GM12878 (cell line): ENCODE data around the gene EFTUD2. TPM values are rescaled to one million over a fixed set of nuclear protein-coding genes. Genes with fewer than 3 reads are reported as not detected.

Experiments used
- ATAC-seq: fragments of 200-7000 bp; cut with Tn5 transposase; 3 replicates; pipeline ENCODE4 v1.9.1; 2020; ENCODE audit warnings: mild to moderate bottlenecking, moderate library complexity
- BruUV-seq: library from RNA; stranded (reverse); fragments of 400-500 nt; replicated peaks from 2 replicates; lab custom pipeline; 2021; lab: Mats Ljungman, UMichigan
- CTCF ChIA-PET: fragments of 300-600 bp; sonication (Branson Sonifier 250); formaldehyde crosslinking; extraction: SDS; loops from one replicate; lab custom pipeline; 2021; ENCODE audit warnings: inconsistent platforms; lab: Yijun Ruan, JAX
- POLR2A ChIA-PET: fragments of 350-600 bp; formaldehyde crosslinking; extraction: SDS; loops from one replicate; lab custom pipeline; 2021; ENCODE audit warnings: inconsistent platforms; lab: Charles Lee
- RAD21 ChIA-PET: fragments of 300-600 bp; sonication (Branson Sonifier 250); formaldehyde crosslinking; loops from one replicate; lab custom pipeline; 2023; ENCODE audit warnings: antibody characterized with exemption; ENCODE audit not compliant: unreplicated experiment; lab: Charles Lee
- SMC1A ChIA-PET: fragments of 300-600 bp; sonication (Branson Sonifier 250); formaldehyde crosslinking; loops from one replicate; lab custom pipeline; 2023; ENCODE audit not compliant: unreplicated experiment, uncharacterized antibody; lab: Charles Lee
- DNase-seq: peaks from one replicate; pipeline ENCODE4 v3.0.0-alpha.2; 2011; ENCODE audit warnings: low read depth, low spot score
- FAIRE-seq: peaks from 3 replicates; lab custom pipeline; 2011; peaks lifted over from hg19 to GRCh38; lab: Jason Lieb, UNC
- H2AFZ ChIP-seq: 2 replicates; pipeline ENCODE4 v1.6.0; 2011; ENCODE audit warnings: low read depth, low read length, control low read depth; ENCODE audit not compliant: control insufficient read depth
- H3K27ac ChIP-seq: 2 replicates; pipeline ENCODE4 v1.5.1; 2011; ENCODE audit warnings: control low read depth; ENCODE audit not compliant: control insufficient read depth, insufficient read depth
- H3K27me3 ChIP-seq, 2 experiments: replicated peaks in 1 of 2; 2 replicates each; pipeline versions ENCODE4 v1.6.0 to v1.6.1; 2011; ENCODE audit warnings: low read length in 1 of 2; ENCODE audit not compliant: control insufficient read depth in 2 of 2, insufficient read depth in 2 of 2
- H3K36me3 ChIP-seq, 2 experiments: 2 replicates each; pipeline ENCODE4 v1.5.1; 2011; ENCODE audit warnings: low read length in 1 of 2; ENCODE audit not compliant: control insufficient read depth in 2 of 2, insufficient read depth in 2 of 2
- H3K4me1 ChIP-seq: 2 replicates; pipeline ENCODE4 v1.6.1; 2011; ENCODE audit warnings: mild to moderate bottlenecking, low read length, moderate library complexity, mixed read lengths; ENCODE audit not compliant: control insufficient read depth, insufficient read depth
- H3K4me2 ChIP-seq: 2 replicates; pipeline ENCODE4 v1.6.0; 2011; ENCODE audit warnings: control low read depth; ENCODE audit not compliant: control insufficient read depth, insufficient read depth
- H3K4me3 ChIP-seq: fragments of 200-600 bp; sonication (generic); 2 replicates; pipeline ENCODE4 v1.5.1; 2016
- H3K79me2 ChIP-seq: 2 replicates; pipeline ENCODE4 v1.6.0; 2011; ENCODE audit warnings: low read length; ENCODE audit not compliant: control insufficient read depth, insufficient read depth
- H3K9ac ChIP-seq: 2 replicates; pipeline ENCODE4 v1.8.0; 2011; ENCODE audit warnings: low read length, control low read depth, mixed read lengths; ENCODE audit not compliant: control insufficient read depth, insufficient read depth
- H3K9me3 ChIP-seq: replicated peaks from 3 replicates; pipeline ENCODE4 v1.5.1; 2011; ENCODE audit warnings: mild to moderate bottlenecking, low read length; ENCODE audit not compliant: control insufficient read depth, insufficient read depth
- H4K20me1 ChIP-seq: 2 replicates; pipeline ENCODE4 v1.6.0; 2011; ENCODE audit not compliant: control insufficient read depth, insufficient read depth
- ASH2L ChIP-seq: fragments of 300-600, 200-600 bp; sonication (generic); IDR thresholded peaks from 2 replicates; pipeline ENCODE4 v1.6.1; 2017; ENCODE audit warnings: low read depth, mild to moderate bottlenecking, borderline replicate concordance
- ATF7 ChIP-seq: fragments of 450-650 bp; IDR thresholded peaks from 2 replicates; pipeline ENCODE4 v1.6.1; 2016; ENCODE audit warnings: low read depth, mild to moderate bottlenecking
- CREM ChIP-seq: IDR thresholded peaks from 2 replicates; pipeline ENCODE4 v1.6.1; 2014; ENCODE audit warnings: antibody characterized with exemption, low read depth
- ESRRA ChIP-seq: IDR thresholded peaks from 2 replicates; pipeline ENCODE4 v1.6.1; 2012; ENCODE audit warnings: mild to moderate bottlenecking, low read length, improper control_type of control experiment
- FOXM1 ChIP-seq: IDR thresholded peaks from 2 replicates; pipeline ENCODE4 v1.6.1; 2012; ENCODE audit warnings: low read depth, mild to moderate bottlenecking, inconsistent platforms, low read length, moderate library complexity
- GATAD2B ChIP-seq: fragments of 450-650 bp; conservative IDR thresholded peaks from 2 replicates; pipeline ENCODE4 v1.6.1; 2017; ENCODE audit warnings: low read depth, mild to moderate bottlenecking, moderate library complexity
- HCFC1 ChIP-seq: fragments of 150-350 bp; IDR thresholded peaks from 2 replicates; pipeline ENCODE4 v1.6.1; 2014; ENCODE audit warnings: low read length
- IKZF1 ChIP-seq: fragments of 450-650 bp; conservative IDR thresholded peaks from 2 replicates; pipeline ENCODE4 v1.6.1; 2017; ENCODE audit warnings: antibody characterized with exemption, mild to moderate bottlenecking
- IRF5 ChIP-seq: fragments of 450-650 bp; IDR thresholded peaks from 2 replicates; pipeline ENCODE4 v1.6.1; 2017; ENCODE audit warnings: borderline replicate concordance
- JUNB ChIP-seq: IDR thresholded peaks from 2 replicates; pipeline ENCODE4 v1.6.1; 2016; ENCODE audit warnings: antibody characterized with exemption, mild to moderate bottlenecking
- MAX ChIP-seq: IDR thresholded peaks from 2 replicates; pipeline ENCODE4 v1.6.1; 2012; ENCODE audit warnings: low read depth, low read length, improper control_type of control experiment
- MXI1 ChIP-seq: fragments of 150-350 bp; IDR thresholded peaks from 2 replicates; pipeline ENCODE4 v1.6.1; 2011; ENCODE audit warnings: low read depth, mild to moderate bottlenecking, inconsistent platforms, low read length, improper control_type of control experiment
- NR2F1 ChIP-seq: fragments of 450-650 bp; conservative IDR thresholded peaks from 2 replicates; pipeline ENCODE4 v1.6.1; 2017; ENCODE audit warnings: mild to moderate bottlenecking
- NRF1 ChIP-seq: conservative IDR thresholded peaks from 2 replicates; pipeline ENCODE4 v1.6.1; 2011; ENCODE audit warnings: mild to moderate bottlenecking, low read depth, low read length, improper control_type of control experiment
- PAX8 ChIP-seq: fragments of 450-650 bp; IDR thresholded peaks from 2 replicates; pipeline ENCODE4 v1.6.1; 2017; ENCODE audit warnings: mild to moderate bottlenecking, moderate library complexity
- PRDM15 ChIP-seq: fragments of 450-650 bp; formaldehyde crosslinking; IDR thresholded peaks from 2 replicates; pipeline ENCODE4 v1.4.0; 2020; ENCODE audit warnings: mild to moderate bottlenecking, moderate library complexity
- SUZ12 ChIP-seq: fragments of 200-600 bp; sonication (generic); IDR thresholded peaks from one replicate; pipeline ENCODE4 v1.6.1; 2018; ENCODE audit warnings: antibody characterized with exemption, mild to moderate bottlenecking; ENCODE audit not compliant: unreplicated experiment
- TCF3 ChIP-seq: IDR thresholded peaks from 2 replicates; pipeline ENCODE4 v1.6.1; 2012; ENCODE audit warnings: low read depth, mild to moderate bottlenecking, low read length, borderline replicate concordance; ENCODE audit not compliant: insufficient read depth
- TCF7 ChIP-seq: IDR thresholded peaks from 2 replicates; pipeline ENCODE4 v1.6.1; 2014; ENCODE audit warnings: antibody characterized with exemption, borderline replicate concordance
- WRNIP1 ChIP-seq: IDR thresholded peaks from 2 replicates; pipeline ENCODE4 v1.6.1; 2011; ENCODE audit warnings: low read depth, low read length, improper control_type of control experiment, borderline replicate concordance
- WGBS: methylation state at CpG from one replicate; pipeline ENCODE4 v1.1.6; 2016; ENCODE audit warnings: low lambda C conversion rate; ENCODE audit not compliant: insufficient replicate concordance, insufficient coverage; ENCODE audit errors: missing lambda C conversion rate; 5-methylcytosine and 5-hydroxymethylcytosine counted together
- in situ Hi-C: fragments of 300-500 bp; cut with MboI; formaldehyde crosslinking; loops from 9 replicates; pipeline ENCODE4 v1.14.3; 2018; ENCODE audit warnings: mixed read lengths
- intact Hi-C: fragments of 100-400 bp; cut with micrococcal nuclease; formaldehyde crosslinking; loops from one replicate; pipeline ENCODE4 v1.14.2; 2022; ENCODE audit not compliant: unreplicated experiment
- polyA plus RNA-seq, 11 experiments: library from polyadenylated mRNA; depleted of rRNA in 4 of 11; unstranded in 6 of 11; stranded (reverse) in 5 of 11; fragments of >200 nt; fragmentation: Nextera tagmentation in 4 of 11; fragmentation: Illumina TruSeq in 1 of 11; extraction: Ambion mirVana in 4 of 11; extraction: Trizol in 1 of 11; gene quantifications; 1 replicate in 1 of 11; 2 replicates in 10 of 11; pipeline versions ENCODE4 v1.2.1 to v1.2.3, GENCODE V29; 2011 to 2016; ENCODE audit warnings: inconsistent platforms in 2 of 11, missing spikeins in 2 of 11, low read depth in 1 of 11
- total RNA-seq, 4 experiments: library from RNA; depleted of rRNA in 3 of 4; stranded (reverse); fragments of >200 nt in 3 of 4; fragmentation: Illumina TruSeq in 1 of 4; extraction: Trizol in 1 of 4; gene quantifications; 2 replicates each; pipeline versions ENCODE4 v1.2.1 to v1.2.3, GENCODE V29; 2013 to 2021

Gene EFTUD2
- total and polyA plus RNA-seq, 10 of the 15 experiments (the other 5 are each of a cell fraction or from before 2014, with no cell fraction given): 33.0 to 198 (median 126) TPM

GRCh38 chr17:44830359-44831288 lies 68.6 kb downstream of the EFTUD2 start:
- no peaks in the 10 kb centered on the region for H3K4me1 ChIP-seq
- H4K20me1 ChIP-seq: no peaks in the 10 kb centered on the region
- H3K9me3 ChIP-seq: no peaks in the 10 kb centered on the region
- peak overlapping the region; percentile 58 for H3K4me2 ChIP-seq
- ChIA-PET SMC1A (no interaction called here), RAD21 (no interaction called here), CTCF (interaction anchor here (0.6 to 1.9 kb wide), 6 partner anchors 49 to 299 kb away, joined by 3 to 6 read pairs (median 3); no protein-coding TSS in a partner anchor), POLR2A (no interaction called here)
- H3K79me2 ChIP-seq: no peaks in the 10 kb centered on the region
- no peak for FAIRE-seq
- in situ Hi-C loops: no loop called here
- H3K27ac ChIP-seq: no peak overlapping the region
- H3K36me3 ChIP-seq: no peaks in the 10 kb centered on the region
- WGBS: 19% methylated on average over 30 of the region's 58 CpGs
- peak; percentile 26; the same call in 1 of the 3 replicates for ATAC-seq
- no peak overlapping the region; the same call in 1 of the 2 replicates for H3K4me3 ChIP-seq
- peaks cover 0 to 7% of the 10 kb centered on the region in 2 experiments; a peak in 3 of 4 replicates for H3K27me3 ChIP-seq
- peak overlapping the region; percentile 54 for H2AFZ ChIP-seq
- BruUV-seq: no TSS peak
- H3K9ac ChIP-seq: no peak overlapping the region
- intact Hi-C loops: no loop called here
- no peak for DNase-seq
- TF ChIP-seq MAX (no peak), PAX8 (no peak), WRNIP1 (no peak), ESRRA (no peak), MXI1 (no peak), SUZ12 (peak; percentile 65), IRF5 (no peak), FOXM1 (no peak), PRDM15 (CRISPR knock-in tag) (no peak), IKZF1 (no peak), TCF3 (no peak), CREM (no peak), ASH2L (no peak), NRF1 (no peak), TCF7 (no peak), NR2F1 (no peak), JUNB (no peak), ATF7 (no peak), HCFC1 (no peak), GATAD2B (0 out of 2 replicates have a peak, but pooled peaks have one; percentile 38)
